ENCODE data around the gene COQ4. TPM values are rescaled to one million over a fixed set of nuclear protein-coding genes. Genes with fewer than 3 reads are reported as not detected.

The COQ4 gene
- total RNA-seq, 3 donors from 2014 or later = 43.2 to 63.9 (median 59.1) TPM

DNA sequence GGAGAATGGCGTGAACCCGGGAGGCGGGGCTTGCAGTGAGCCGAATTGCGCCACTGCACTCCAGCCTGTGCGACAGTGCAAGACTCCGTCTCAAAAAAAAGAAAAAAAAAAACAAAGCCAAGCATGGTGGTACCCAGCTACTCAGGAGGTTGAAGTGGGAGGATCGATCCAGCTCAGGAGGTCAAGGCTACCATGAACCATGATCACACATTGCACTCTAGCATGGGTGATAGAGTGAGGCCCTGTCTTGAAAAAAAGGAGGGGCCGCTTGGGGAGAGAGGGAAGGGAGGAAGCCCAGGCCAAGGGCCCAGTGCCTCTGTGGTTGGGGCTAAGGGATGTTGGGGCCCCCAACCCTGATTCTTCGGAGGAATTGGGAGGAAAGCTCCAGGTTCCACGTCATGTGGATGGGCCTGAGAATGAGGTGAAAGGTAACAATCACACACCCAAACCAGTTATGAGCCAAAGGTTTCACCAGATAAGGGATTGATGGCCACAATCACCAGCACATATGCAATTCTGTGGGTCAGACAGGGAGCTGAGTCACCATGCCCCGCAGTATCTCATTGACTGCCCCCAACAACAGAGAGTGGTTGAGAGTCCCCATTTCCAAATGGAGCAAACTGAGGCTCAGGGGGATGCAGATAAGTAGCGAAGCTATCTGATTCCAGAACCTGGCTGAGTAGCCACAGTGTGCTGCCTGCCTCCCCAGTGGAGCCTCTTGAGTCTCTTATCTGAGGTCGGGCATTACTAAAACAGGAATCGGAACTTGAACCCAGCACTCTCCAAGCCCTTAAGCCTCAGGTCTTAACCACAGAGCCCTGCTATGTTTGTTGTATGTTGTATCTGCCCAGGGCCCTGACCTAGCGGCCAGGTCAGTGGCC is 26.1 kb upstream of the COQ4 start:
- no peaks in the 10 kb centered on the region for H3K36me3 ChIP-seq (ENCODE audit: low read depth)
- H3K9me3 ChIP-seq = no peaks in the 10 kb centered on the region
- peak in 2 of 3 donors; percentile 35 to 65 for DNase-seq
- H3K4me3 ChIP-seq = no peak overlapping the region
- intact Hi-C loops (cut with DNase I, micrococcal nuclease) = no loop called here
- peaks cover 11% of the 10 kb centered on the region for H3K4me1 ChIP-seq (ENCODE audit: low read depth)
- ATAC-seq = peak; percentile 80
- TF ChIP-seq, protein P1, sequence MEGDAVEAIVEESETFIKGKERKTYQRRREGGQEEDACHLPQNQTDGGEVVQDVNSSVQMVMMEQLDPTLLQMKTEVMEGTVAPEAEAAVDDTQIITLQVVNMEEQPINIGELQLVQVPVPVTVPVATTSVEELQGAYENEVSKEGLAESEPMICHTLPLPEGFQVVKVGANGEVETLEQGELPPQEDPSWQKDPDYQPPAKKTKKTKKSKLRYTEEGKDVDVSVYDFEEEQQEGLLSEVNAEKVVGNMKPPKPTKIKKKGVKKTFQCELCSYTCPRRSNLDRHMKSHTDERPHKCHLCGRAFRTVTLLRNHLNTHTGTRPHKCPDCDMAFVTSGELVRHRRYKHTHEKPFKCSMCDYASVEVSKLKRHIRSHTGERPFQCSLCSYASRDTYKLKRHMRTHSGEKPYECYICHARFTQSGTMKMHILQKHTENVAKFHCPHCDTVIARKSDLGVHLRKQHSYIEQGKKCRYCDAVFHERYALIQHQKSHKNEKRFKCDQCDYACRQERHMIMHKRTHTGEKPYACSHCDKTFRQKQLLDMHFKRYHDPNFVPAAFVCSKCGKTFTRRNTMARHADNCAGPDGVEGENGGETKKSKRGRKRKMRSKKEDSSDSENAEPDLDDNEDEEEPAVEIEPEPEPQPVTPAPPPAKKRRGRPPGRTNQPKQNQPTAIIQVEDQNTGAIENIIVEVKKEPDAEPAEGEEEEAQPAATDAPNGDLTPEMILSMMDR (IDR thresholded peaks at IDR 0.05) = no peak

DNA sequence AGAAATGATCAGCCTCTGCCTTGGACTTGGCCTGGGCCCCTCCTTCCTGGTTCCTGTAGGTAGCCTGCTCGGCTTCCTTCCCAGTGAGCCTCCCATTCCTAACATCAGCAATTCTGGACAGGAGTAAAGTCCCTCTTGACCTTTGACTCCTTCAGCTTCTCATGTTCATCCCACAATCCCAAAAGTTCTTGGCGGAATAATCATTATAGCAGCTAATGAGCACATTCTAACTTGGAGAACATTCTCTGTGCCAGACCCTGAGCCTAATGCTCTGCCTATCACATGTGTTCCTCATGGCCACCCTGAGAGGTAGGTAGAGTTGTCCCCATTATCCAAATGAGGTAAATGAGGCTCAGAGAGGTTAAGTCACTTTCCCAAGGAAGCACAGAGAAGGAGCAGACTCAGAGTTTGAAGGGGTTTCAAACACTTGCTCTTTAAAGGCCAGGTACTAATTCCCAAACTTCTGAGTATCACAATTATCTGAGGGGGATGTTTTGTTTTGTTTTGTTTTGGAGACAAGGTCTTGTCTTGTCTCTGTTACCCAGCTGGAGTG is 25.3 kb upstream of the COQ4 start:
- Histone ChIP-seq H3K36me3 (ENCODE audit: low read depth) (no peaks in the 10 kb centered on the region), H3K4me1 (ENCODE audit: low read depth) (peaks cover 11% of the 10 kb centered on the region), H3K4me3 (no peak overlapping the region), H3K9me3 (no peaks in the 10 kb centered on the region)
- TF ChIP-seq, protein P1 (IDR thresholded peaks at IDR 0.05) = no peak
- peak; percentile 29 for ATAC-seq
- no peak for DNase-seq
- intact Hi-C loops (cut with DNase I, micrococcal nuclease) = no loop called here

DNA sequence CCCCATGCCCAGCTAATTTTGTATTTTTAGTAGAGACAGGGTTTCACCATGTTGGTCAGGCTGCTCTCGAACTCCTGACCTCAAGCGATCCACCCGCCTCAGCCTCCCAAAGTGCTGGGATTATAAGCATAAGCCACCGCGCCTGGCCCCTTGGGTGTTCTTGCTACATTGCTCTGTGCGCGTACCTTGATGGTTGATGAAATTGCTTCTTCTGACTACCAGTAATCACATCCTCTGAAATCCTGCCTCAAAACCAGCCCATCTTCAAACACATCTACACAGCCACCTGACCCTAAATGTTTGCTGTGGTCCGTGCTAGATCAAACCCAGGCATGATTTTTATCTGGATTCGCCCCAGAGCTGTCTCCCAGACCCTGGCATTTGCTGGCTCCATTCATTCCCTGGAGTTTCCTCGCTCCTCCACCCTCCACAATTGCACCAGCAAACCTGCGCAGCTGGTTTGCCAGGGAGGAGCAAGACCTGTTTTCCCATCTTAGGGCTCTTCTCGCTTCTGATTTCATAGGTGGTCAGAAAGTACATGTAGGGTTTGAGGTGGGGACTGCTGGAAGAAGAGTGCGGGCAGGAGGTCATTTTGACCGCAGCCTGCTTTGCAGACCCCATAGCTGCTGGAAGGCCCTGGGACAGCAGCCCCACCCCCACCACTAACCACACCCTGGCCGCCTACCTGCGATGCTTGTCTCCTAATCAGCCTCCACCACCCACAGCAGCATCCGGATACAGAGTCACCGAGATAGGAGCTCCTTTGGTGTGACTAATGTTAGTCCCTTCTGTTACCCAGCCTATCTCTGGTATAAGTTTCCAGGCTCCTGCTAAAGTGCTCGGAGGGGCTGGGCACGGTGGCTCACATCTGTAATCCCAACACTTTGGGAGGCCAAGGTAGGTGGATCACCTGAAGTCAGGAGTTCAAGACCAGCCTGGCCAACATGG is 23.8 kb upstream of the COQ4 start:
- TF ChIP-seq, protein P1 (IDR thresholded peaks at IDR 0.05) = no peak
- Histone ChIP-seq H3K36me3 (ENCODE audit: low read depth) (no peaks in the 10 kb centered on the region), H3K4me1 (ENCODE audit: low read depth) (peaks cover 11% of the 10 kb centered on the region), H3K4me3 (no peak overlapping the region), H3K9me3 (no peaks in the 10 kb centered on the region)
- DNase-seq (peak in 2 of 3 donors; percentile 56 to 59), ATAC-seq (peak; percentile 29)
- intact Hi-C loops (cut with DNase I, micrococcal nuclease) = no loop called here

DNA sequence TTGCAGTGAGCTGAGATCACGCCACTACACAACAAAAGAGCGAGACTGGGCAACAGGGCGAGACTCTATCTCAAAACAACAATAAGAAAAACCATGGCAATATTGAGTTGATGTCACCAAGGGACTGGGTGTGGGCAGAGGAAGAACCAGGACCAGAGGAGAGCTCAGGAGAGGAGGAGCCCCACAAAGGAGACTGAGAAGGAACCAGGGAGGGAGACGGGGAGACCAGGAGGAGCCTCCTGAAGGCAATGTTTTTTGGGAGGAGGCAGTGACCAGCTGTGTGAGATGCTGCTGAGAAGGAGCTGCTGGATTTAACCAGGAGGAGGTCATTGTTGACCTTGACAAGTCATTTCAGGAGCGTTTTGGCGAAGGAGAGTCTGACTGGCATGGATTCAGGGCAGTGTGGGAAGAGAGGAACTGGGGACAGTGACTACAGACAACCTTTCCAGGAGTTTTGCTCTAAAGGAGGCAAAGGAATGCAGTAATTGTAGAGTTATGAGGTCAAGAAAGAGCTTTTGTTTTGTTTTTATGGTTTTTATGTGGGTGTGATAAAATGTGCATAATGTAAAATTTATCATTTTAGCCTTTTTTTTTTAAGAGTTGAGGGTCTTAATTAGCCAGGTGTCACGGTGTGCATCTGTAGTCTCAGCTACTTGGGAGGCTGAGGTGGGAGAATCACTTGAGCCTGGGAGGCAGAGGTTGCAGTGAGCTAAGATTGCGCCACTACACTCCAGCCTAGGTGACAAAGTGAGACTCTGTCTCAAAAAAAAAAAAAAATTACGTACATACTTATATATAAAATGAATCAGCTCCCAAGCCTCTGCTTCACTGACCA is 18.3 kb upstream of the COQ4 start:
- Histone ChIP-seq H3K4me1 (ENCODE audit: low read depth) (no peaks in the 10 kb centered on the region), H3K9me3 (no peaks in the 10 kb centered on the region), H3K36me3 (ENCODE audit: low read depth) (no peaks in the 10 kb centered on the region), H3K4me3 (no peak overlapping the region)
- DNase-seq = no peak
- TF ChIP-seq, protein P1 (IDR thresholded peaks at IDR 0.05) = no peak
- no peak for ATAC-seq
- intact Hi-C loops (cut with DNase I, micrococcal nuclease) = no loop called here

DNA sequence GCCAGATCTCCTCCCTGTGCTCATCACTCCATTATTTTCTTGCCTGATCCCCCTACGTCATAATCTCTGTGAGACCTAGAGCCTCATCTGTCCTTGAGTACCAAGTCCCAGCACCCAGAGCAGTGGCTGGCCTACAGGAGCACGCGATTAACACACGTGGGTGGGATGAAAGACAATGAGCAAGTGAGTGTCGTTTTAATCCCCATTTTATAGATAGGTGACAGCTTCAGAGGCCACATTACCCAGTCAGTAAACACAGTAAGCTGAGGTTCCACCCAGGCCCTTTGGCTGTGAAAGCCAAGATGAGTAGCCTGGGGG is 17.7 kb upstream of the COQ4 start:
- TF ChIP-seq, protein P1 (IDR thresholded peaks at IDR 0.05) = no peak
- H3K36me3 ChIP-seq (ENCODE audit: low read depth) = peaks cover 4% of the 10 kb centered on the region
- DNase-seq (no peak), ATAC-seq (peak; percentile 55)
- intact Hi-C loops (cut with DNase I, micrococcal nuclease) = no loop called here
- H3K4me3 ChIP-seq = no peak overlapping the region
- H3K4me1 ChIP-seq (ENCODE audit: low read depth) = no peaks in the 10 kb centered on the region
- no peaks in the 10 kb centered on the region for H3K9me3 ChIP-seq
